Measurements from ENCODE around the gene FUT7.
"Not testable (repeated sequence)": the region's sequence is repeated elsewhere in the genome, so short reads cannot be mapped to it uniquely, and the experiment has no call there.

The FUT7 gene

GRCh38 chr9:137017071-137017470 lies 14.8 kb downstream of the FUT7 start:
- no peak for DNase-seq

- DNase-seq, result no peak
Observed at GRCh38 chr9:137016436-137016835, 15.5 kb downstream of the FUT7 start.

- no peak for DNase-seq
Observed at GRCh38 chr9:137015976-137016375, 15.9 kb downstream of the FUT7 start.

- no peak for DNase-seq
Observed at GRCh38 chr9:137015540-137015930, 16.4 kb downstream of the FUT7 start.

- no peak for DNase-seq
Observed at GRCh38 chr9:137014776-137015539, 16.9 kb downstream of the FUT7 start.

GRCh38 chr9:137014166-137014565 lies 17.7 kb downstream of the FUT7 start:
- no peak for DNase-seq

- DNase-seq, result no peak
Observed at GRCh38 chr9:137013571-137013940, 18.3 kb downstream of the FUT7 start.

- no peak for DNase-seq
Observed at GRCh38 chr9:137012694-137013570, 19.0 kb downstream of the FUT7 start.

GRCh38 chr9:137011907-137012675 lies 19.8 kb downstream of the FUT7 start:
- no peak for DNase-seq

- no peak for DNase-seq
Observed at GRCh38 chr9:137011156-137011555, 20.7 kb downstream of the FUT7 start.

GRCh38 chr9:137009938-137010732 lies 21.8 kb downstream of the FUT7 start:
- DNase-seq, result no peak

GRCh38 chr9:137009217-137009616 lies 22.7 kb downstream of the FUT7 start:
- no peak for DNase-seq

GRCh38 chr9:137008312-137008711 lies 23.6 kb downstream of the FUT7 start:
- no peak for DNase-seq

GRCh38 chr9:137007816-137008270 lies 24.0 kb downstream of the FUT7 start:
- no peak for DNase-seq

GRCh38 chr9:137007108-137007815 lies 24.6 kb downstream of the FUT7 start:
- DNase-seq, result no peak

- DNase-seq, result no peak
Observed at GRCh38 chr9:137006116-137007003, 25.5 kb downstream of the FUT7 start.

GRCh38 chr9:137004285-137004684 lies 27.6 kb downstream of the FUT7 start:
- not testable (repeated sequence) for DNase-seq

GRCh38 chr9:137002646-137003041 lies 29.2 kb downstream of the FUT7 start:
- no peak for DNase-seq

GRCh38 chr9:137001857-137002645 lies 29.8 kb downstream of the FUT7 start:
- no peak for DNase-seq

Data from stimulated activated CD4-positive, alpha-beta T cell treated with anti-CD3 and anti-CD28 coated beads, Interleukin-4, amount 100 ng/mL, for 4 hours (primary cell).